GM23338 (cell line): ENCODE data around the gene NUTM2F.

Experiments used
- EZH2 ChIP-seq: fragments of 200-600 bp; sonication (generic); IDR thresholded peaks from one replicate; pipeline ENCODE4 v1.8.0; 2017; ENCODE audit warnings: antibody characterized with exemption, mild to moderate bottlenecking, low read depth; ENCODE audit not compliant: unreplicated experiment
- EZH2phosphoT487 ChIP-seq: fragments of 200-600 bp; sonication (generic); IDR thresholded peaks from one replicate; pipeline ENCODE4 v1.8.1; 2018; ENCODE audit warnings: antibody characterized with exemption; ENCODE audit not compliant: unreplicated experiment
- POLR2AphosphoS5 ChIP-seq: IDR thresholded peaks from 2 replicates; pipeline ENCODE4 v1.6.1; 2016; ENCODE audit warnings: antibody characterized with exemption, low read depth
- REST ChIP-seq: IDR thresholded peaks from one replicate; pipeline ENCODE4 v1.6.1; 2018; ENCODE audit warnings: antibody characterized with exemption; ENCODE audit not compliant: unreplicated experiment
- STAT1 ChIP-seq: IDR thresholded peaks from one replicate; pipeline ENCODE4 v1.6.1; 2016; ENCODE audit warnings: antibody characterized with exemption; ENCODE audit not compliant: unreplicated experiment
- TF ChIP-seq, protein P1 (sequence below), 2 experiments: fragments of 200-600 bp in 1 of 2; sonication (generic) in 1 of 2; conservative IDR thresholded peaks; 2 replicates each; pipeline versions ENCODE4 v1.5.1 to v1.6.1; 2016 to 2017; ENCODE audit warnings: antibody characterized with exemption in 2 of 2, low read depth in 2 of 2, mild to moderate bottlenecking in 2 of 2, moderate library complexity in 1 of 2

GRCh38 chr9:94302426-94302825 is 26.0 kb downstream of the NUTM2F start:
- TF ChIP-seq, protein P1, sequence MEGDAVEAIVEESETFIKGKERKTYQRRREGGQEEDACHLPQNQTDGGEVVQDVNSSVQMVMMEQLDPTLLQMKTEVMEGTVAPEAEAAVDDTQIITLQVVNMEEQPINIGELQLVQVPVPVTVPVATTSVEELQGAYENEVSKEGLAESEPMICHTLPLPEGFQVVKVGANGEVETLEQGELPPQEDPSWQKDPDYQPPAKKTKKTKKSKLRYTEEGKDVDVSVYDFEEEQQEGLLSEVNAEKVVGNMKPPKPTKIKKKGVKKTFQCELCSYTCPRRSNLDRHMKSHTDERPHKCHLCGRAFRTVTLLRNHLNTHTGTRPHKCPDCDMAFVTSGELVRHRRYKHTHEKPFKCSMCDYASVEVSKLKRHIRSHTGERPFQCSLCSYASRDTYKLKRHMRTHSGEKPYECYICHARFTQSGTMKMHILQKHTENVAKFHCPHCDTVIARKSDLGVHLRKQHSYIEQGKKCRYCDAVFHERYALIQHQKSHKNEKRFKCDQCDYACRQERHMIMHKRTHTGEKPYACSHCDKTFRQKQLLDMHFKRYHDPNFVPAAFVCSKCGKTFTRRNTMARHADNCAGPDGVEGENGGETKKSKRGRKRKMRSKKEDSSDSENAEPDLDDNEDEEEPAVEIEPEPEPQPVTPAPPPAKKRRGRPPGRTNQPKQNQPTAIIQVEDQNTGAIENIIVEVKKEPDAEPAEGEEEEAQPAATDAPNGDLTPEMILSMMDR (conservative IDR thresholded peaks at IDR 0.05; ENCODE audit: low read depth in 2 of 2), result no peak
- TF ChIP-seq REST (no peak), STAT1 (no peak), EZH2 (no peak), POLR2AphosphoS5 (no peak), EZH2phosphoT487 (no peak)
